Activated T-helper 2 cell treated with anti-CD3 and anti-CD28 coated beads, Interferon-gamma antibody, Interleukin-2, Interleukin-4, amounts not matched to agents 10 μg/mL and 5 μg/mL and 100 μg/mL, durations not matched to agents 14 hours and 24 hours and 36 hours (primary cell): Measurements from ENCODE around the gene APP. TPM values are rescaled to one million over a fixed set of nuclear protein-coding genes. Genes with fewer than 3 reads are reported as not detected.

Experiments
- DNase-seq: peaks from one replicate; pipeline ENCODE4 v3.0.0; 2021; ENCODE audit warnings: low spot score
- H3K27ac Mint-ChIP-seq: one replicate; pipeline ENCODE4 v1.8.0; 2021; ENCODE audit warnings: mixed read lengths
- H3K27me3 Mint-ChIP-seq: one replicate; pipeline ENCODE4 v1.8.0; 2021; ENCODE audit warnings: low read depth, mixed read lengths
- H3K36me3 Mint-ChIP-seq: one replicate; pipeline ENCODE4 v1.8.0; 2021; ENCODE audit warnings: low read depth, mixed read lengths
- H3K4me1 Mint-ChIP-seq: one replicate; pipeline ENCODE4 v1.8.0; 2021; ENCODE audit warnings: low read depth, mixed read lengths
- H3K4me3 Mint-ChIP-seq: one replicate; pipeline ENCODE4 v1.8.0; 2021; ENCODE audit warnings: low read depth, mild to moderate bottlenecking, moderate library complexity, mixed read lengths
- H3K9me3 Mint-ChIP-seq: one replicate; pipeline ENCODE4 v1.8.0; 2021; ENCODE audit warnings: mixed read lengths
- intact Hi-C: fragments of 100-400 bp; cut with micrococcal nuclease; formaldehyde crosslinking; loops from one replicate; pipeline ENCODE4 v1.15.1; 2023
- total RNA-seq: library from RNA; stranded (reverse); gene quantifications from 2 replicates; pipeline ENCODE4 v1.2.3, GENCODE V29; 2022

Gene APP
- total RNA-seq, 1 donor from 2014 or later = 86.5 TPM

- peaks cover 4% of the 10 kb centered on the region for H3K4me1 Mint-ChIP-seq
- no peak overlapping the region for H3K27ac Mint-ChIP-seq
- H3K36me3 Mint-ChIP-seq = no peaks in the 10 kb centered on the region
- no peak for DNase-seq
- no peak overlapping the region for H3K4me3 Mint-ChIP-seq
- H3K27me3 Mint-ChIP-seq = no peaks in the 10 kb centered on the region
- intact Hi-C loops = loop anchor here (10.0 kb wide), 1 partner anchor 166 kb away; no protein-coding TSS in a partner anchor
- H3K9me3 Mint-ChIP-seq = no peaks in the 10 kb centered on the region
These were observed 110.0 kb downstream of the APP start for GRCh38 chr21:26060335-26061115.

DNA sequence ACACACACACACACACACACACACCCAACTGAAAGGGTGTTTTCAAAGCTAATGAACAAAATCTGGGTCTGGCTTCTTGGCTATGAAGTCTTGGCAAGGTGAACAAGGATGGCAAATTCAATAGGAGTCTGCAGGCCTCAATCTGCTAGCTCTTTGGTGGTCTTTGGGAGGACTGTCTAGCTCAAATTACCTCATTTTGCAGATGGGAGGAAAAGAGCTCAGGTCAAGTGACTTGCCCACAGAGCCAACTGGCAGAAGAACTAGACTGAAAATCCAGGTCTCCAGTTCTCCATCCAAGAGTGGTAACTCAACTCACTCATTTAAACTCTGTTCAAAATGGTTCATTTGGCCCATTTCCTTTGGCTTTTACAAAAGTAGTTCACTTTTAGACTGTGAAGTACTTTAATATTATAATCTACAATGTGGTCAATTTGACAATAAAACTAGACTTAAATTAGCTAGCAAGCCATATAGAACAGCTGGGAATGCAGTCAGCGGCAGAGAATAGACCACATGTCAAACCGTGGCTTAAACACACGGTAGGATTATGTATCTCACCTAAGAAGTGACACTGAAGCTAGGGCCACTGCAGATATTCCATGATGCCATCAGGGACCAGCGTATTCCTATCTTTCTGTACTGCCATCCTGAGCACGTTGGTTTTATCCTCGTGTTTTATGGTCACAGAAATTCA is 112.9 kb downstream of the APP start:
- H3K27ac Mint-ChIP-seq = no peak overlapping the region
- H3K36me3 Mint-ChIP-seq = no peaks in the 10 kb centered on the region
- no peaks in the 10 kb centered on the region for H3K9me3 Mint-ChIP-seq
- no peak for DNase-seq
- H3K27me3 Mint-ChIP-seq = no peaks in the 10 kb centered on the region
- peaks cover 7% of the 10 kb centered on the region for H3K4me1 Mint-ChIP-seq
- intact Hi-C loops = no loop called here
- H3K4me3 Mint-ChIP-seq = no peak overlapping the region

DNA sequence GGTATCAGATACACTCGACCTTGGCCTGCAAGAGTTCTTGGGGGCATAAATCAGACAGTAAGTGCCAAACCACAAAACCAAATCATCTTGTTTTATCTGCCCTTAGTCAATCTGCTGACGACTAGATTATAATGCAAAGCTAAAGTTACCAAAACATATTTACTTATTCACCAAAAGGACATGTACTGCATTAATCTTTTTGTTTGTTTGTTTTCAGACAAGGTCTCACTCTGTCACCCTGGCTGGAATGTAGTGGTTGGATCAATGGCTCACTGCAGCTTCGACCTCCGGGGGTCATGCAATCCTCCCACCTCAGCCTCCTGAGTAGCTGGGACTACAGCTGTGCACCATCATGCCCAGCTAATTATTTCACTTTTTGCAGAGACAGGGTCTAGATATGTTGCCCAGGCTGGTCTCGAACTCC is 114.7 kb downstream of the APP start:
- Mint-ChIP-seq H3K27ac (no peak overlapping the region), H3K36me3 (peaks cover 2% of the 10 kb centered on the region), H3K27me3 (no peaks in the 10 kb centered on the region), H3K4me3 (no peak overlapping the region), H3K4me1 (peaks cover 7% of the 10 kb centered on the region), H3K9me3 (no peaks in the 10 kb centered on the region)
- intact Hi-C loops = no loop called here
- no peak for DNase-seq

DNA sequence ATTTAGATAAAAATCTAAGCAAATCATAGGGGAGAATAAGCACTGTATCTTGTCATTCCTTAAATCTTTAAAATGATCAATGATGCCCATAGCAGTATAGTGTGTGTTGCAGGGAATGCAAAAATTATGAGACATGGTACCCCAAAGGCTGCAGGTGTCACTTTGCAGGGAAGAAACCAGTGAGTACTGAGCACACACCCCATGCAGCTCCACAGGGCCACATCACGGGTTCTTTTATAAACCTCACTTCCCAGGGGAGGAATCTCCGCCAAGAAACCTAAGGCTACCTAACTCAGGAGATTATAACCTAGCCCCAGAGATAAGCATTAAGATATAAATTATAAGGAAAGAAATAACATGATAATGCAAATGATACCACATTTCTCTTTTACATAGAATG is 115.6 kb downstream of the APP start:
- Mint-ChIP-seq H3K4me3 (no peak overlapping the region), H3K27me3 (no peaks in the 10 kb centered on the region), H3K27ac (no peak overlapping the region), H3K36me3 (peaks cover 7% of the 10 kb centered on the region), H3K4me1 (peaks cover 7% of the 10 kb centered on the region), H3K9me3 (no peaks in the 10 kb centered on the region)
- intact Hi-C loops = no loop called here
- no peak for DNase-seq

GRCh38 chr21:26052057-26052456 is 118.5 kb downstream of the APP start:
- Mint-ChIP-seq H3K36me3 (peaks cover 21% of the 10 kb centered on the region), H3K27ac (no peak overlapping the region)

DNA sequence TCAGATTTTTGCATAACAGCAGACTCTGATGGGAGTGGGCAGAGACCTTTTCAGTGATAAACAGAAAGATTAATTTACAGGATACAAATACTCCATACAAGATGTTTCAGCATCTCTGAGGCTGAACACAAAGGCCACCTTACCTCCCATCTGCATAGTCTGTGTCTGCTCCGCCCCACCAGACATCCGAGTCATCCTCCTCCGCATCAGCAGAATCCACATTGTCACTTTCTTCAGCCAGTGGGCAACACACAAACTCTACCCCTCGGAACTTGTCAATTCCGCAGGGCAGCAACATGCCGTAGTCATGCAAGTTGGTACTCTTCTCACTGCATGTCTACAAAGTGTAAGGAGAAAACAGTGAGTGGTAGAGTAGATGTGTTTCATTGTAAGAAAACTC is 119.7 kb downstream of the APP start:
- Mint-ChIP-seq H3K4me3 (no peak overlapping the region), H3K36me3 (peaks cover 29% of the 10 kb centered on the region), H3K9me3 (no peaks in the 10 kb centered on the region), H3K27ac (no peak overlapping the region), H3K27me3 (no peaks in the 10 kb centered on the region), H3K4me1 (peaks cover 6% of the 10 kb centered on the region)
- no peak for DNase-seq
- intact Hi-C loops = no loop called here

More at GRCh38 chr21:26052057-26052456, 118.5 kb downstream of the APP start:
- Mint-ChIP-seq H3K4me3 (no peak overlapping the region), H3K4me1 (peaks cover 7% of the 10 kb centered on the region), H3K27me3 (no peaks in the 10 kb centered on the region), H3K9me3 (no peaks in the 10 kb centered on the region)
- intact Hi-C loops = no loop called here
- no peak for DNase-seq

GRCh38 chr21:26049803-26050202 is 120.8 kb downstream of the APP start:
- Mint-ChIP-seq H3K4me3 (no peak overlapping the region), H3K4me1 (peaks cover under 1% of the 10 kb centered on the region), H3K9me3 (no peaks in the 10 kb centered on the region), H3K27me3 (no peaks in the 10 kb centered on the region), H3K27ac (no peak overlapping the region), H3K36me3 (peaks cover 33% of the 10 kb centered on the region)
- intact Hi-C loops = no loop called here
- no peak for DNase-seq

- no peaks in the 10 kb centered on the region for H3K27me3 Mint-ChIP-seq
- no peak overlapping the region for H3K27ac Mint-ChIP-seq
- H3K4me3 Mint-ChIP-seq = no peak overlapping the region
- no peaks in the 10 kb centered on the region for H3K9me3 Mint-ChIP-seq
- no peak for DNase-seq
- intact Hi-C loops = no loop called here
- peaks cover 39% of the 10 kb centered on the region for H3K36me3 Mint-ChIP-seq
- no peaks in the 10 kb centered on the region for H3K4me1 Mint-ChIP-seq
These were observed 123.1 kb downstream of the APP start for GRCh38 chr21:26047279-26047967.

DNA sequence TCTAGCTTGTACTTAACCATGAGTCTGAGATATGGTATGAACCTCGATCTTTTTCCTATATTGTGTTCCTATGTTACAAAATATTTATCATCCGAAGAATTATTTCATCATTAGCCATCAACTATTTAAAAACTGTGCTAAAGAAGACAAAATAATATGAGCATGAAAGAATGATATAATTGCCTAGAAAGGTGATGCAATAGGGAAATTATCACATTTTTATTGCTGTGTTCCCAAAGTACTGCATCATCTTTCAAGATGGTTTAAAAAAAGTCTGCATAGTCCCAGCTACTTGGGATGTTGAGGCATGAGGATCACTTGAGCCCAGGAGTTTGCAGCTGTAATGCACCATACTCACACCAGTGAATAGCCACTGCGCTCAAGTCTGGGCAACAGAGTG is 126.7 kb downstream of the APP start:
- no peak for DNase-seq
- peaks cover 22% of the 10 kb centered on the region for H3K36me3 Mint-ChIP-seq
- no peaks in the 10 kb centered on the region for H3K27me3 Mint-ChIP-seq
- no peak overlapping the region for H3K4me3 Mint-ChIP-seq
- no peak overlapping the region for H3K27ac Mint-ChIP-seq
- no peaks in the 10 kb centered on the region for H3K9me3 Mint-ChIP-seq
- intact Hi-C loops = no loop called here
- H3K4me1 Mint-ChIP-seq = peaks cover 1% of the 10 kb centered on the region

- Mint-ChIP-seq H3K27me3 (no peaks in the 10 kb centered on the region), H3K36me3 (peaks cover 18% of the 10 kb centered on the region), H3K4me3 (no peak overlapping the region), H3K9me3 (no peaks in the 10 kb centered on the region), H3K4me1 (peaks cover 1% of the 10 kb centered on the region), H3K27ac (no peak overlapping the region)
- intact Hi-C loops = no loop called here
- DNase-seq = no peak
These were observed 128.2 kb downstream of the APP start for GRCh38 chr21:26042181-26042876.

DNA sequence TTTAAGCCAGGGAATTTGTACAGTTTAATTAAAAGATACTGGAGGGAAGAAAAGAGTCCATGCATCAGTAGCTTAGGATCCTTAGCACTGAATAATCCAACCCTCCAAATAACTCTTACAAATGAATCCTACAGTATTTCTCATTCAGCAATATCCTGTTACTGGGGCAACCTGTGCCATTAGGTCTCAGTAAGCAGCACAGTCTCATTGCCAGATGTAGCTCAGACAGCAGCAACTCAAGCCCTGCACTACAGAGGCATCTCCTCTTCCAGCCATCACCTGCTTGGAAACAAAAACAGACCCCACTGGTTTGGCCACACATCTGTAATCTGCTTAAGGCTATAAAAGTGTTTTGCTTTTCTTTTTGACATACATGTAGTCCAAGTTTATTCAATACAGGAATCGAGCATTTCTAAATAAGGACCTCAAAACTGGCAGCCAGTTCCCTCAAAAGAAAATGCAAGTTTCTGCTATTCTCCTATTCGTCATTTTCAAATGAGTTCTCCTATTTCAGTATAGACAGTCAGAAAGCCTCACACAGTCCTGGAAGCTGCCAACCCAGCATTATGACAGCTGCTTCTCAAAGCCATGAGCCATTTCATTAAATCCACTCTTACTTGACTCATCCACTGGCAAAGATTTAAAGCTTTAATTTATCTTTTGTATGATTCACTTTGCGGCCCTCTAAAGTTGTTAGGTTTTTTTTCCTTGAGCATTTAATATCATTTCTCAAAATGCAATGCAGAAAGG is 129.0 kb downstream of the APP start:
- Mint-ChIP-seq H3K9me3 (no peaks in the 10 kb centered on the region), H3K27ac (no peak overlapping the region), H3K4me3 (no peak overlapping the region), H3K36me3 (peaks cover 17% of the 10 kb centered on the region), H3K27me3 (no peaks in the 10 kb centered on the region), H3K4me1 (peaks cover 7% of the 10 kb centered on the region)
- no peak for DNase-seq
- intact Hi-C loops = no loop called here

- no peaks in the 10 kb centered on the region for H3K9me3 Mint-ChIP-seq
- intact Hi-C loops = loop anchor here (10.0 kb wide), 1 partner anchor 152 kb away; no protein-coding TSS in a partner anchor
- no peak for DNase-seq
- H3K4me1 Mint-ChIP-seq = peaks cover 15% of the 10 kb centered on the region
- no peak overlapping the region for H3K27ac Mint-ChIP-seq
- no peak overlapping the region for H3K4me3 Mint-ChIP-seq
- no peaks in the 10 kb centered on the region for H3K27me3 Mint-ChIP-seq
- no peaks in the 10 kb centered on the region for H3K36me3 Mint-ChIP-seq
These were observed 133.7 kb downstream of the APP start for GRCh38 chr21:26036916-26037315.
